Right ventricle myocardium superior (tissue), 1 donor: ENCODE measurements around the gene MAN1C1. TPM values are rescaled to one million over a fixed set of nuclear protein-coding genes. Genes with fewer than 3 reads are reported as not detected.
"Not testable (repeated sequence)": the region's sequence is repeated elsewhere in the genome, so short reads cannot be mapped to it uniquely, and the experiment has no call there.

Source experiments
- ATAC-seq: fragments of 200-7000 bp; cut with Tn5 transposase; one replicate; pipeline ENCODE4 v1.9.1; 2020; ENCODE audit warnings: mild to moderate bottlenecking; ENCODE audit not compliant: poor library complexity
- DNase-seq: peaks from one replicate; pipeline ENCODE4 v3.0.0-alpha.2; 2020
- intact Hi-C: fragments of 100-400 bp; cut with DNase I; formaldehyde crosslinking; loops from one replicate; pipeline ENCODE4 v1.11.2; 2022
- total RNA-seq: library from RNA; stranded (reverse); fragmentation: NEBNext Ultra II Directional; extraction: Animal tissue kit (Norgen Biotek cat#: 25700); gene quantifications from one replicate; pipeline ENCODE4 v1.2.1, GENCODE V29; 2021
- donor health status: DM: no; HTN: yes; CAD: no; lungs with severe emphysema.

Gene MAN1C1
- total RNA-seq, 1 donor from 2014 or later: 17.5 TPM

DNA sequence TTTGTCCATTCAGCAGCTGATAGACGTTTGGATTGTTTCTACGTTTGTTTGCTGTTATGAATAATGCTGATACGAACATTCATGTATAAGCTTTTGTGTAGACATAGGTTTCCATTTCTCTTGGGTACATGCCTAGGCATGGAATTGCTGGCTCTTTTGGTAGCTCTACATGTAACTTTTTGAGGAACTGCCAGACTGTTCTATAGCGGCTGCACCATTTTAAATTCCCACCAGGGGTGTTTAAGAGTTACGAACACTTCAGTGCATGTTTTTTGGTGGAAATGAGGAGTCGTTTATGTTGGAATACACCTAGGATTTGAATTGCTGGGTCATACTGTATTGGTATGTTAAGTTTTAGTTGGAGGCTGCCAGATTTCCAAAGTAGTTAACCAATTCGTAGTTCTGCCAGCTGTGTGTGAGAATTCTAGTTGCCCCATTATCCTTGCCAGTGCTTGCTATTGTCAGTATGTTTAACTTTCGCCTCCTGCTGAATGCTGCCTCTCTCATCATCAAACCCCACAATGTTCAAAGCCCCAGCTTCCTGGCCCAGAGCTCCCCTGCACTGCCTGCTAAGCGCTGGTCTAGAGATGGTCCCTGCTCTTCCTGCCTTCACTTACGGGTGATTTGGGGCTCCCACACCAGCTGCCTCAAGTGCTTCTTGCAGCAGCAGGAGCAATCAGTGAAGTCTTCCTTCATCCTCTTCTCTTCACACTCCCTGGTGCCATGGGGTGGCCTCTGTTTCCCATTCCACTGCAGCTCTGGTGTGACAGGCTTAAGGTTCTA is 81.0 kb downstream of the MAN1C1 start:
- intact Hi-C loops: loop anchor here (5.0 to 10.0 kb wide), 2 partner anchors 80 to 87 kb away; partner anchors contain the start of gene MAN1C1
- ATAC-seq (no peak), DNase-seq (no peak)

DNA sequence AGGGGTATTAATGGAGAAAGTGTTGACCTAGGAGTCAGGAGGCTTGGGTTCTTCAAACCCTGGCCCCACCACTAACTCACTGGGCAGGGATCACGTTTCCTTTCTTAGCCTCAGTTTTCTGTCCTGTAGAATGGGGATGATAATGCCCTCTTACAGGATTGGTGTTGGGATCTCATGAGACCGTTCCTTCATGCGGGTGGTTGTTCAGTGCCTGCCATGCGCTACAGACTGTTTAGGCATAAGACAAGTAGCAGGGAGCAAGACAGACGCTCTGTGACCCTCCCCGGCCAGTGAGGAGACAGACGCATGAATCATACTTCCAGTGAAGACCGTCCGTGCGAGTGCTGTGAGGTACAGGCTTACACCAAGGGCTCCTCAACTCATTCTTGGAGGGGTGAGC is 81.7 kb downstream of the MAN1C1 start:
- no peak for ATAC-seq
- no peak for DNase-seq
- intact Hi-C loops: loop anchor here (5.0 to 10.0 kb wide), 2 partner anchors 81 to 87 kb away; partner anchors contain the start of gene MAN1C1

DNA sequence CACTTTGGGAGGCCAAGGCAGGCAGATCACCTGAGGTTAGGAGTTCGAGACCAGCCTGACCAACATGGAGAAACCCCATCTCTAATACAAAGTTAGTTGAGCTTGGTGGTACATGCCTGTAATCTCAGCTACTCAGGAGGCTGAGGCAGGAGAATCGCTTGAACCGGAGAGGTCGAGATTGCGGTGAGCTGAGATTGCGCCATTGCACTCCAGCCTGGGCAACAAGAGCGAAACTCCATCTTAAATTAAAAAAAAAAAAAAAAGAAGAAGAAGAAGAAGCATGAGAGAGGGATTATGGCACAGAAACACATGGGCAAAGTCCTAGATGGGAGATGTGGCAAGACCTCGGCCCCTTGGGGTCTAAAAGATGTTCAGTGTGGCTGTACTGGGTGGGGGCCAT is 82.5 kb downstream of the MAN1C1 start:
- intact Hi-C loops: loop anchor here (5.0 to 10.0 kb wide), 2 partner anchors 82 to 86 kb away; partner anchors contain the start of gene MAN1C1
- not testable (repeated sequence) for ATAC-seq, DNase-seq

DNA sequence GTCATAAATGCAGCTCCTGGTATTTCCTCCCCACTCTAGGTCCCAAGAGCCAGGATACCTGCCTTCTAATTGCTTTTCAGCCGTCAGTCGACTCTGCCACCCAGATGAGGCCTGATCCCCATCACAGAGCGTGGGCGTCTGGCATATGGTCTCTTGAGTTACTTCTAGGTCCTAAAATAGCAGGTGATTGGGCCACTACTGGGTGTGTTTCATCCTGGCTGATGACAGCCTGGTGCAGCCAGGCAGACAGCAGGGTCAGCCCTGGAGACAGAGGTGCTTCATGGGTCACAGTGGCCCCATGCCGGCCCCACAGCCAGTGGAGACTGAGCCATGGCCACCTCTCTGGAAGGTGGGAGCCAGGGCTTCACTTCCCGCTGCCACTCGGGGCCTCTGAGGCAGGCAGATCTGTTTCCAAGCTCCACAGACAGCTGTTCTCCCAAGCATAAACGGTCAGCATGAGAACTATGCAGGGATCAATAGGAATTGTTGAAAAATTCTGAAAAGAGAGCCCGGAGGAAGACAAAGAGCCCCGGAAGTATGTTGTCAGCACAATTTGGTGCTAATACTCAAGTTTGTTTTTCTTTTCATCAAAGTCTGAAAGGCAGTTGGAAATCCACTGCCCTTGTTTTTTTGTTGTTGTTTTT is 83.0 kb downstream of the MAN1C1 start:
- ATAC-seq (peak; percentile 73), DNase-seq (peak; percentile 74)
- intact Hi-C loops: loop anchor here (5.0 to 10.0 kb wide), 3 partner anchors 43 to 85 kb away; partner anchors contain the start of gene MAN1C1

DNA sequence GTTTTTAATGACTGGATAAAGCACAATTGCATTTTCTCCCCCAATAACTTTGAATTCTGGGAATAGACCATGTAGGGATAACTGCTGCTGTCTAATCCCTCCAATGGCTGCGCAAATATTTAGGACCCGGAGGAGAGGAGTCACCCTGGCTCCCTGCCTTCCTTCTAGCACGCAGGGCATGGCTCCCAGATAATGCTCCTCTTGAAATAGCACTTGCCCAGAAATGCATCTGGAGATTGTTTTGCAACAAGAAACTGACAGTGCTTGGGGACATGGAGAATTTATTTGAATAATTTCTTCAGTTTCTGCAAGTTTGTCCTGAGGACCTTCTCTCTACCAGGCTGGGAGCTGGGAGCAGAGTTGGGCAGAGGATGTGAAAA is 83.5 kb downstream of the MAN1C1 start:
- ATAC-seq (peak; percentile 87), DNase-seq (peak; percentile 84)
- intact Hi-C loops: loop anchor here (5.0 kb wide), 1 partner anchor 42 kb away; no protein-coding TSS in a partner anchor

DNA sequence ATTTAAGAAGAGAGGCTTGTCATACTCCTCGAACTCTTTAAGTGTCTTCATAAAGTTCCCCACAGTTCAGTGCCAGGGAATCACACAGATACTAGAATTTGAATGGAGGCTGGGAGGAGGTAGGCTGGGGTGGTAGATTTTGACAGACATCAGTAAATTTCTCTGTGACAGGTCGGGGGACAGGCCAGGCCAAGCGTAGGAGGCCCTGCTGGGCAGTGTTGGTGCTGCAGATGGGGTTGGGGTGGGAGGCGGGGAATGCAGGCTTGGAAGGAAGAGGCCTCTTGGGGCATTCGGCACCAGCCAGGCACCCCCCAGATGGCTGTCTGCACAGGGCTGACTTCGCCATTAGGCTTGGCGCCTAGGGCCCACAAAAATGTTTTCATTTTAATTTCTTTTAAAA is 84.0 kb downstream of the MAN1C1 start:
- DNase-seq (no peak), ATAC-seq (peak; percentile 26)
- intact Hi-C loops: loop anchor here (5.0 kb wide), 1 partner anchor 42 kb away; no protein-coding TSS in a partner anchor

DNA sequence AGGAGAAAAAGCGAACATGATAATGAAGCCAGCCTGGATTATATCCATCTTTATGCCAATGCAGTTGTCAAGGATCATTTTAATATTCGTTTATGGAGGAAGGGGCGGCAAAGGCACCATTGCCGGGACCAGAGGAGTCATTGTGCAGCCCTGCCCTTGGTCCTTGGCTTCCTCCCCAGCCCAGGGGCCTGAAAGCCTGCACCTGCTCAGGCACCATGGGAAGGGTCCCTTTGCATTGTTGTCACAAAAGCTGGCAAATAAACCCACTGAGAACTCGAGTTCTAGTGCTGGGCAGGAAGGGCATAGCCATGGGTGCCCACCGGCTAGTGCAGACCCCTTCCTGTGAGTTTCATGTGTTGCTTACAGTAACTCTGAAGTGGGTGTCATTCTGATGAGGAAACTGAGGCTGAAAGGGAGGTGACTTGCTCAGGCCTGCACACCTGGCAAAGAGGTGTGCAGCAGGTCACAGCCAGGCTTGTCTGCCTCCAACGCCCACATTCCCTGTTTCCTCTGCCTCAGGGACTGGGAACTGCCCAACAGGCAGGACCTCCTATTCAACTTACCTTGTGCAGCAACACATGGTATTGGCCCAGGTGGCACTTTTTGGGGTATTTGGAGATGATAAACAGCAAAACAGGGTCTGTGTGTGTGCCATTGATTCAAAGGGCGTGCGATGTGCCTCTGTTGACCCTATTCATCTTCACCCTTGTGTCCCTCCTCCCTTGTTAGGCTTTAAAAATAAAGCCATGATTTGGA is 84.6 kb downstream of the MAN1C1 start:
- no peak for ATAC-seq
- DNase-seq: no peak
- intact Hi-C loops: loop anchor here (5.0 kb wide), 1 partner anchor 41 kb away; no protein-coding TSS in a partner anchor

DNA sequence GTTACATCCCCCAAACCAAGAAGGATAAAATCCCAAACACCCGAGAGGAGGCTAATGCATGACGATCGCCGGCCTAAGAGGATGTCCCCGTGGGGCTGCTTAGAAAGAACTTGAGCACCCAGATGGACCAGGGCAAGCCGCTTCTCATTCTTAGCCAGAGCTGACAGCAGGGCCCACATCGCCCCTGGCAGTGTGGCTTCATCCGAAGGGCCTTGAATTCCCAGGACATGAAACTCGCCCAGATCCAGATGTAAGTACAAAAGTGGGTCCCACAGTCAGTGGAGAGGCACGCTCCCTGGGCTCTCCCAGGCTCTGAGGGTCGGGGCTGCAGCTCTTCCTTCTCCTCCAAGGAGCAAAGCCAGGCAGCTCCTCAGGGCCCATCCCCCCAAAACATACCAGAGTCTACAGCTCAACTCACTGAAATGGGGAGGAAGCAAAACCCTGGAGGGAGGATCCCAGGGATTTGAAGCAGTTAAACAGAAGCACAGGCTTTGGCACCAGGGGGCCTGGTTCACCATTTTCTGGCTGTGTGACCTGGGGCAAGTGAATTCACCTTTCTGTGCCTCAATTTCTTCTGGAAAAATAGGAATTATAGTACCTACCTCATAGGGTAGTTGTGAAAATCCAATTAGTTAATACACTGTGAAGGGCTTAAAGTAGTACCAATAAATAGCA is 85.6 kb downstream of the MAN1C1 start:
- DNase-seq (no peak), ATAC-seq (no peak)
- intact Hi-C loops: loop anchor here (5.0 kb wide), 1 partner anchor 40 kb away; no protein-coding TSS in a partner anchor

DNA sequence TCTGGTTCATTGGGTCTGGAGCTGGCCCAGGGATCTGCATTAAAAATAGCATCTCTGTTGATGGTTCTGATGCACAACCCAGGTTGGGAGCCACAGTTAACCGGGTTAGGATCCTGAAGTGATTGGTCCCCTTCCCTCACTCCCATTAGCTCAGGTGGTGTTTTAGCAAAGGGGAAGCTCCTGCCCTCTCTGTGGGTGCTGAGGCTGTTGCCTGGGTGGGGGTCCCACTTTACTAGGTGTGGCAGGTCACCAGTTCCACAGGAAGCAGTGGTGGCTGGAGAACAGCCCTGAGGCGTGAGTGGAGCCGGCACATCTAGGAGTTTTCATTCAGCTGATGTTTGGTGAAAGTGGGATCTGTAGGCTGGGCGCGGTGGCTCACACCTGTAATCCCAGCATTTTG is 86.5 kb downstream of the MAN1C1 start:
- DNase-seq: no peak
- ATAC-seq: no peak
- intact Hi-C loops: loop anchor here (5.0 kb wide), 1 partner anchor 39 kb away; no protein-coding TSS in a partner anchor

DNA sequence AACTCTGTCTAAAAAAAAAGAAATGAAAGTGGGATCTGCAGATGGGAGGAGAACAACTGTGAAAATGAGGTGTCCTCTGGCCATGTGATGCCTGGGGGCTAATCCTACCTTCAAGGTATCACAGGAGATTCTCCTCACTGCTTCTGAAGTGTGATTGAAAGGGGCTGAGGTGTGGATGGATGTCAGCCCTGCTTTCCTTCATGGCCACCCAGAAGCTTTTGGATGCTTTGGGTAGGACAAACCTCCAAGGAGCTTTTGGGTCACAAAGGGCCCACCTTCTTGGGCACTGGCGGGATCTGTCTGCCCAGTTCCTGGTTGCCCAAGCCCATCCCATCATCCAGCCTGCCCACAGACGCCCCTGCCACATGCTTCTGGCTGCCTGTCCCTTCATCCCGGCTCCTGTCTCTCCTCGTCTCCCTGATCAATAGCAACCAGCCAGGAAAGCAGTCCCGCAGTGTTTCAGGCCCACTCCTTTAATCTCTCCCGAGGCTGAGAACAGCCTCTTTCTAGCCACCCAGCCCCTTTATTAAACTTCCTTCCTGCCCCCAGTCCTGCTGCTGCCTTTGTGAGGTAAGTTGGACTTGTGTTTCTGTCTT is 87.2 kb downstream of the MAN1C1 start:
- ATAC-seq: no peak
- no peak for DNase-seq
- intact Hi-C loops: loop anchor here (5.0 kb wide), 1 partner anchor 39 kb away; no protein-coding TSS in a partner anchor

DNA sequence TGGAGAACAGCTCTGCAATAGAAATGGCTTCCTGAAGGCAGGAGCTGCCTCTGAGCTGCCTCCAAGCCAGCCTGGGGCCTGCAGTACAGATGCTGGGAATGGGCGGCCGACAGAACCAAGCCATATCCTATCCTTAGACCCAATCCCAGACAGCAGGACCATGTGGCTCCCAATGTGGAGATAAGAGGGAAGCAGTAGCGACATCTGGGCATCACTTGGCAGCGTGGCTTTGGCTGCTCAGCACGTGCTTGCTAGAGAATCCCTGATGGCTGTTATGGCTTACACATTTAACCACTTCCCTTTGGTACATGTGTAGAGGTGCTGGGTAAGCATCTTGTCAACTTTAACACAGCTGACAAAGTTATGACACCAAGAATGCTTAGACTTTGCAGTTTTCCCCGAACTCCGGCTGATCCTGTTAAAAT is 87.7 kb downstream of the MAN1C1 start:
- intact Hi-C loops: loop anchor here (5.0 kb wide), 1 partner anchor 38 kb away; no protein-coding TSS in a partner anchor
- ATAC-seq (no peak), DNase-seq (peak; percentile 66)

DNA sequence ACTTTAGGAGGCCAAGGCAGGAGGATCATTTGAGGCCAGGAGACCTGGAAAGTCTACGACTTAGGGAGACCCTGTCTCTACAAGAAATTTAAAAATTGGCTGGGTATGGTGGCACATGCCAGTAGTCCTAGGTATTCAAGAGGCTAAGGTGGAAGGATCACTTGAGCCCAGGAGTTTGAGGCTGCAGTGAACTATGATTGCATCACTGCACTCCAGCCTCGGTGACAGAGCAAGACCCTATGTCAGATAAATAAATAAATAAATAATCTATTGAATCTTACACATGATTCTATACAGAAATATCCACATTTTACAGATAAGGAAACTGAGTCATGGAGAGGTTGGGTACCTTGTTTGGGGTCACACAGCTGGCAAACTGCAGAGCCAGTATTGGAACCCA is 89.1 kb downstream of the MAN1C1 start:
- intact Hi-C loops: no loop called here
- DNase-seq (no peak), ATAC-seq (no peak)

DNA sequence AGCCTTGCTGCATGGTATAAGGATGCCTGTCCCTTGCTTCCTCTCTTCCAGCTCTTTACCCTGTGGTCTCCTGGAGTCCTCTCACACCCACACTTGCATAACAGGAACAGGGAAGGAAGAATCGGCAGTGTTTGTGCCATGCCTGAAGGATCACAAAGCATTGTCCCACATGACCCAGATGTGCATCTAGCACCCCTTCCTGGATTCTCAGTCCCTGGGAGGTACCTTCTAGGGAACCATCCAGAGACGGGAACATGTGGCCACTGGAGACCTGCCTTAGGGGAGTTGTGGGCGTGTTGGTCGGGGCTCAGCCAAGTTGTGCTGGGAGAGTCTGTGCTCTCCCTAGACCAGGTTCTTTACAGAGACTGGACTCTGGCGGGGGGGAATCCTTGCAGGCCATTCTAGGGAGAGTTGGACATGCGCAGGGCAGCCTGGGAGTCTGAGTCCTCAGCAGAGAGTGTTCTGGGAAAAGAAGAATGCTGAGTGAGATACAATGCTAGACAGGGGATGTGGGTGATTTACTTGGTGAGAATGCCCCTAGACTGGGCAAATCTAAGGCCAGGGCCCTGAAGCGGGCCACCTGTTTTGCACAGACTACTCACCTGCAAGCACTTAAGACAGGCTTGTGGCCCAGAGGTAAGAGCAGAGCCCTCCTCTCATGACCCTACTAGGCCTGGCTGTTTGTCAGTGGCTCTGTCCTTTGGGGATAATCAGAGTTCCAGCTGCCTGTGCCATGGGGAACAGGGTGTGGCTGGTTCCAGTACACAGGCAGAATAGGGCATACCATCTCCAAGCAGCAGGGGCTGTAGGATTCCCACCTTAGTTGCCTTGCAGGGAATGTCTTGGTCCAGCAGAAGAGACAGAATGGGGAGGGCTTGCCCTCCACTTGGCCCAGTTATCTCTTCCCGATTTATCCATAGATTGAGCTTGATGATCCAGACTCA is 89.8 kb downstream of the MAN1C1 start:
- ATAC-seq (peak; percentile 35), DNase-seq (no peak)
- intact Hi-C loops: no loop called here

DNA sequence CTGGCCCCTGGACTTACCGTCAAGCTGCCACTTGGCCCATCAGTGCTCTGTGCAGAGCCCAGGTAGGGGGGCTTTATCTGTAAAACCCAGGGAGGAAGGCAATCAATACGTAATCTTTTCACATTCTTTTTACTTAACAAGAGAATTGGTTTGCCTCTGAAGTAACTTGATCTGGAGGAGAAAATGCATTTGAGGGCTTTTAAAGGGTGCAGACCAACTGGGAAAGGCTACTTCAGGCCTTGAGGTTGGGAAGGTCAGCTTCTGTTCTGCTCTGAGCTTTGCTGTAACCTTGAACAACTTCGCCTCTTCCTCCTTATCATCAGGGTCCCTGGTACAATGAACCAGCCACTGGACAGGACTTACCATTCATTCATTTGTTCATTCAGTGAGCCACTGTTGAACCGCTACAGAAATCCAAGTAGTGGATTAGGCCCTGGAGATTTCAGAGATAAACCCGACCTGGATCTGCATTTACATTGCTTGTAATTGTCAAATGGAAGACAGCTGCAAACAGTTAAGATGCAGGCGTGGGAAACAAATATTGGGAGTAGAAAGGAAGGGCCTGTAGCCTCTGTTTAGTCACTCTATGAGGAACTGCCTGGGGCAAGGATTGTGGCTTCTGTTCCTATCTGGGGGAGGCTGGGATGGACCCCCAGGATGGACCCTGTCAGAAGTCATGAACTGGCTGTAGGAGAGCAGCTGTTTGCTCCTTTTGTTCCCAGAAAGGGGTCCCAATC is 90.9 kb downstream of the MAN1C1 start:
- no peak for ATAC-seq
- intact Hi-C loops: no loop called here
- DNase-seq: no peak

DNA sequence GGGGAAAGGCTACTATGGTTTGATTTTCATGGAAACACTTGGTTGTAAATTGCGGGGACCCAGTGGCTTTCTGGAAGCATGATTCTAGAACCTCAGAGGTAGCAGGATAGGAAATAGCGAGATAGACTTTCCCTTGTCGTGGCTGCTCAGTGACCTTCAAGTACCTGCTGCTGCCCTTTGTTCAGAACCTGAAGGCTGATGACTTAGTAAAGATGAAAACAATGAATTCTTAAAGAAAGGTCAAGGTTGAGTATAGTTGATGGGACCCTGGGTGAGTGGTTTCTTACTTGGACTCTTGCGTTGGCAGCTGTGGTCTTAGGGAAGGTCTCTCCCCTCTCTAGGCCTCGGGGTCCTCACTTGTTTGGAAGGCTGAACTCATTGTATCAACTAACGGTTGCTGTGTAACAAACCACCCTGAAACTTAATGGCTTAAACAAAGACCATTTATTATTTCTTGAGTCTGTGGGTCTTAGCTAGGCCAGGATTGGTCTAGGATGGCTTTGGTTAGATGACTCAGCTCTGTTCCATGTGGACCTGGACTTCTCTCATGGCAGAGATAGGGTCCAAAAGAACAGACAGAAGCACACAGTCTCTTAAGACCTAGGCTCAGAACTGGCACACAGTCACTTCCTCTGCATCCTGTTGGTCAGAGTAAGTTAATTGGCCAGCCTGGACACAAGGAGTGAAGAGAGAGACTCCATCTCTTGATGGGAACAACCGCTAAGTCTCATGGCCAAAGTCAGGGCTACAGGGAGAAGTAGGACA is 94.2 kb downstream of the MAN1C1 start:
- ATAC-seq (no peak), DNase-seq (no peak)
- intact Hi-C loops: no loop called here
